Left lobe of liver (tissue), 2 donors: ENCODE data around the gene SLC26A1. TPM values are rescaled to one million over a fixed set of nuclear protein-coding genes. Genes with fewer than 3 reads are reported as not detected.
A peak's percentile ranks its signal among the peaks of the same experiment; 100 is the strongest.

ENCODE experiments used
- ATAC-seq: fragments of 200-7000 bp; cut with Tn5 transposase; one replicate; pipeline ENCODE4 v1.9.1; 2020; ENCODE audit warnings: mild to moderate bottlenecking, moderate library complexity
- DNase-seq: peaks from one replicate; pipeline ENCODE4 v3.0.0-alpha.2; 2020; ENCODE audit warnings: low spot score
- total RNA-seq: library from RNA; stranded (reverse); gene quantifications from one replicate; pipeline ENCODE4 v1.2.1, GENCODE V29; 2021
- donor health status: DM: no; HTN: no; CAD: no; lungs with moderate emphysema.
- donor health status: DM: no; HTN: yes; CAD: no.

SLC26A1 gene, protein sequence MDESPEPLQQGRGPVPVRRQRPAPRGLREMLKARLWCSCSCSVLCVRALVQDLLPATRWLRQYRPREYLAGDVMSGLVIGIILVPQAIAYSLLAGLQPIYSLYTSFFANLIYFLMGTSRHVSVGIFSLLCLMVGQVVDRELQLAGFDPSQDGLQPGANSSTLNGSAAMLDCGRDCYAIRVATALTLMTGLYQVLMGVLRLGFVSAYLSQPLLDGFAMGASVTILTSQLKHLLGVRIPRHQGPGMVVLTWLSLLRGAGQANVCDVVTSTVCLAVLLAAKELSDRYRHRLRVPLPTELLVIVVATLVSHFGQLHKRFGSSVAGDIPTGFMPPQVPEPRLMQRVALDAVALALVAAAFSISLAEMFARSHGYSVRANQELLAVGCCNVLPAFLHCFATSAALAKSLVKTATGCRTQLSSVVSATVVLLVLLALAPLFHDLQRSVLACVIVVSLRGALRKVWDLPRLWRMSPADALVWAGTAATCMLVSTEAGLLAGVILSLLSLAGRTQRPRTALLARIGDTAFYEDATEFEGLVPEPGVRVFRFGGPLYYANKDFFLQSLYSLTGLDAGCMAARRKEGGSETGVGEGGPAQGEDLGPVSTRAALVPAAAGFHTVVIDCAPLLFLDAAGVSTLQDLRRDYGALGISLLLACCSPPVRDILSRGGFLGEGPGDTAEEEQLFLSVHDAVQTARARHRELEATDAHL
- 40.6 TPM for total RNA-seq

DNA sequence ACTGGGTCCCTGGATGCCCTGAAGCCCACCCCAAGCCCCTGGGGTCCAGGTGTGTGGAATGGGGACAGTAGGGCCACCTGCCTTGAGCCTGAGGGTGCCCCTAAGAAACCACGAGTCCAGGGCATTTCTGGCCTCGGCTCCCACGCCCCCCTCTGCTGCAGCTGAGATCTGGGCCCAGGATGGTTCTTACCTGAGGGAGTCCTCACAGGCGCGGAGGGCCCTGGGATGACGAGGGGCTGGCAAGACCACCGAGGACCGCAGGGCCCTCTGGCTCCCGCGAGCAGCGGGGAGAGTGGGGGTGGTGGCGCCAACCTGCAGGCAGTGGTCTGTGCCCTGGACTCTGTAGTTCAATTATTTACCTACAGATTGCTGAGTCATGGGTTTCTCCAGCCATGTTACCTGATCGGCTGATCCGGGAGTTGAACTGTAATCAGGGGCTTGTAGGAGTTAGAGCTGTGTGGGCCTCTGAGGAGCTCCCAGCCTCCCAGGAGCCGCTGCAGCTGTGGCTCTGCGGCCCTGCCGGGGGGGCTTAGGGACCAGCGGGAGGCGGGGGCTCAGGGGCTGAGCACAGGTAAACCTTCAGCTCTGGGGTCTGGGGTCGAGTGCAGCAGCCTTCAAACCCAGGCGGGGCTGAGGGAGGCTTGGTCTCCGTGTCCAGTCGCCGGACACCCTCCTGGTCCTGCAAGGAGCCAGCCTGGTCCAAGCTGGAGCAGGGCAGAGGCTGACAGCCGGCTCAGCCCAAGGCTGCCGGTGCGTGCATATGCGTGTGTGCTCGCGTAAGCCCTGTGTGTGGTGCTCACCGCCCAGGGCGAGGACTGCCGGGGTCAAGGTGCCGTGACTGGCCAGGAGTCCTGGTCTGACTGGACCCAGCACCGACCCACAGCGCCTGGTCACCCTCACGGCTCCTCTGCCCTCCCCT, at the start of gene SLC26A1:
Gene SLC26A1 (minus strand): TSS at position 294 of the 919 bp plus-strand sequence. CDS start 1,701 bp downstream, outside the sequence.
- peak; percentile 89 for DNase-seq
- ATAC-seq = peak; percentile 63

DNA sequence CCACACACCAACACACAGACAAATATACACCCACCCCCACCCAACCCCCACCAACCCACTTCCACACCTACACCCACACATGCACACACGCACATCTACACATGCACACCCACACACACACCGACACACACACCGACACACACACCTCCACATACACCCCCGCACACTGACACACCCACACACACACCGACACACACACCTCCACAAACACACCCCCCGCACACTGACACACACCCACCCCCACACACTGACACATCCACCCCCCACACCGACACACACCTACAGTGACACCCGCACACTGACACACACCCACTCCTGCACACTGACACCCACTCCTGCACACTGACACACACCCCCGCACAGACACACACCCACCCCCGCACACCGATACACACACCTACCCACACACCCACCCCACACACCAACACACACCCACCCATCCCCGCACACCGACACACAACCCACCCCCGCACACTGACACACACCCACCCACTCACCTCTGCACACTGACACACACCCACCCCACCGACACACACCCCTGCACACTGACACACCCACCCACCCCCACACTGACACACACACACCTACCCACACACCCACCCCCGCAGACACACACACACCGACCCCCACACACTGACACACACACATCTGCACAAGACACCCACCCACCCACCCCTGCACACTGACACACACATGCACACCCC, 49.3 kb upstream of the SLC26A1 start:
- ATAC-seq (no peak), DNase-seq (no peak)

DNA sequence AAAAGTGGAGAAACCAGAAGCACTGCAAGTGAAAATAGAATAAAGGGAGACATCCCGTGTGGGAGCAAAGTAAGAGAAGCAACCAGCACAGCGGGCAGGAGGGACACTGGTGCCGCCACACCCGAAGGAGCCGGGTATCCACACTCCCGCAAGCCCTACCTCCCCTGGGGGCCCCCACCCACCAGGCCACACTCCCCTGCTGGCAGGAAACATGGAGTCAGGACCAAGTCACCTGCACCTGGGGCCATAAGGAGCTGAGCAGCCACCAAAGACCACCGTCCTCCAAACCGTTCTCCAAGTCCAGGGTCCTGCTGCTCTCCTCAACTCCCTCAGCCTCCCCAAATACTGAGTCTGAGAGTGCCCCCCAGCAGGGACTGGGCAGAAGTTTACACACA, 48.7 kb upstream of the SLC26A1 start:
- DNase-seq (no peak), ATAC-seq (no peak)

DNA sequence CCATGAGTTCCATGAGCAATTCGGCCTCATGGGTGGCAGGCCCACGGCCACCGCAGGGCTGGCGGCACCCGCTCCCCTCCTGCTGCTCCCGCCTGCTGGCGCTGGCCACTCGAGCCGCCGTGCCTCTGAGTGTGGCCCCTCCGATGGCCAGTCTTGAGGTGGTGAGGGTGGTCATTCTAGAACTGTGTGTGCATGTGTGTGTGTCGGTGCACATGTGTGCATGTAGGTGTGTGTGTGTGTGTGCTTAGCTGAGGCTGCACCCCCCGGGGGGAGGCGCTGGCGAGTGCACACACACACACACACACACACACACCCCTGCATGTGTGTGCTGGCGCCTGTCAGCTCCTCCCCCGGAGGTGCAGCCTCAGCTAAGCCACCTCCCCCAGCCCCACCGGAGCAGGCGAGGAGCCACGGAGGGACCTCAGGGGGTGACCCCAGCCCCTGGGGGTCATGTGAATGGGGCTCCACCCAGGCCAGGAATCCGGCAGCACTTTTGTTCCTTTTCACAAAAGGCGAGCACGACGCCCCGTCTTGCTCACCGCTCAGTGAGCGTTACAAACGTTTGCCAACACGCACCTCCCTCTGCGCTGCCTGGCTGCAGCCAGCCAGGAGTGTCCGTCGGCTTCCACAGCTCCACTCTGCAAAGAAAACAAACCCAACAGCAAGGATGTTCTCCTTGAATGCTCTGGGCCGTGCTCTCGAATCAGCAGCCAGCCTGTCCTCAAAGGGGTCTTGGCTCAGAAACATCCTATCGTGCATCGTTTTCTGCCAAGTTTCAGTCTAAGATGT, 48.1 kb upstream of the SLC26A1 start:
- no peak for DNase-seq
- ATAC-seq = no peak

DNA sequence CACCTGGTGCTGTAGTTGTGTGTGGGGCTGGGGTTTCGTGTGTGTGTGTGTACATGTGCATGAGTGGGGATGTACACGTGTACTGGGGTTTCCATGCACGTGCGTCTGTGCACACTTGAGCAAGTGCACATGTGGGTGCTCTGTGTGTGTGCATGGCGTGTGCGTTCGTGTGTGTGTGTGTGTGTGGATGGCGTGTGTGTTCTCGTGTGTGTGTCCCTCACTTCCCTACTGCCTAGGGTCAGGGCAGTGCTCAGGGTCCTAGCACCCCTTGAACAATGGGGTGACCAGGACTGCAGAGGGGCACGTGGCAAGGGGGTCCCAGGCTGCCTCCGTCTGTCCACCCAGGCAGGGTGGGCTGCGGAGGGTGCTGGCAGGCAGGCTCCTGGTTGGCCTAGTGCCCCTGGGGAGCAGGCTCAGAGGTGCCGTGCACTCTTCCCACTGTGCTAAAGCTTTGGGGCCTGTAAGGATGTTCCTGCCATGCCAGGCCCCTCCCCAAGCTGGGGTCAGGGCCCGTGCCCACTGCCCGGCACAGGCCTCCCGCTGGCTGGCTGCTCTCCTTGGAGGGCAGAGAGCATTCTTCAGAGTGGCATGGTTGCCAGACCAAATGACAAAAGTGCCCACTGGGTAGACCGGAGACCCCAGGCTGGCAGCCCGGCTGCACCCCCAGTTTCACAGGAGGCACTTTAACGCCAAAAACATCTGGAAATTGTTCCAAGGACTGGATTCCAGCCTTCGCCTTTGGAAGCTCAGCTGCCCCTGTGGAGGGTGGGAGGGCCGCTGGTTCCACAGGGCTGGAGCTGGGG, 47.3 kb upstream of the SLC26A1 start:
- no peak for ATAC-seq

DNA sequence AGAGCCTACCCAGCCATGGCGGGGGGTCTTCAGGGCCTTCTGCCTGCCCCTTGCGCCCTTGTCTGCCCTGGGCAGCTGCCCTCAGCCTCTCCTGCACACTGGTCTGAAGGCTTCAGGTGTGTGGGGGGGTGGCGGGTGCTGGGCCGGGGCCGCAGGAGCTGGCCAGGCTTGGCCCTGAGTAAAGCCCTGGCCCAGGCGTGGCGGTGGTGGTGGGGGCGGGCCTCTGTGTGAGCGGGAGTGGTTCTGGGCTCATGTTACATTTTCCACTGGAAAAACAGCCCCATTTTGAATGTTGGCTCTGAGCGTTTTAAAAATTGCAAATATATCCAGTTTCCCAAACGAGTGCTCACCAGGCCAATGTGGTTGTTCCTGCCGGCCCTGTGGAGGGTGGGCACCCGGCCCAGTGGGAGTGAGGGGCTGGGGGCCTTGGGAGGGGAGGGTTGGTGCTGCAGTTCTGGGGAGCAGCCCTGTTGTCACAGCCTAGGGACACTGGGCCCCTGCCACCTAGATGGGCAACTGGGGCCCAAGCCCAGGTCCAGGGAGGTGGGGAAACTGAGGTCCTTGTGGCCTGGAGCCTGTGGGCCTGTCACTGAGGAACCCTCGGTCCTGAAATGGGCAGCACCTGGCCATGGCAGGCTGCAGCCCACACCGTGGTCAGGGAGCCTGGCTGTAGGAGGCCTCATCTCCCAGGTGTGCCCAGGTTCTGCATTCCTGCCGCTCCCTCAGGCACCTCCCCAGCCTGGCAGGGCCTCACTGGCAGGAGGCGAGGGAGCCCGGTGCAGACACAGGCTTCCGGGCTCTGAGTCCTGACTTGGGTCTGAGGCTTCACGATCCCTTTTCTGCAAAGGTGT, 46.5 kb upstream of the SLC26A1 start:
- peak; percentile 14 for ATAC-seq
- DNase-seq = no peak

More for the DNA sequence above, 47.3 kb upstream of the SLC26A1 start:
- no peak for DNase-seq

DNA sequence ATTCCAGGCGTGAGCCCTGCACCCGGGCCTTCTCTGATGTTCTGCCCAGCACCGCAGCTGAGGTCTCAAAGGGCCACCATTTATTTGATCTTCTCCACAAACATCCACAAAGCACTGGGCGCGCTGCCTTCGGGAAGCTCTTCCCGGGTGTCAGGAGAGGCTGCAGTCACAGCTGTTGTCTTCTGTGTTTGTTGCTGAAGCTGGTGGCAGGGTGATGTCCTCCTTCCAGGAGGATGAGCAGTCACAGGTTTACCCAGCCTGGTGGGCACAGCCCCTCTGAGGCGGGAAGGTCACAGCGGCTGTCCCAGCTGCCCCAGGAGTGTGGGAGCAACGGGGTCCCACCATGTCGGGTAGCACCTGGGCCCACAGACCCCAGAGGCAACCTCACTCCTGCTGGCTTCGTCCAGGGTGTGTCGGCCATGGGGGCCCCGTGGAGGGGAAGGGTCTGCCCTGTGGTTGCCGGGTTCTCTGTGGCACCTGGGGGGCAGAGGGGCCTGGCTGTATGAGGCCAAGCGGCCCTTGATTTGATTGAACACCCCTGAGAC, 45.8 kb upstream of the SLC26A1 start:
- no peak for DNase-seq

DNA sequence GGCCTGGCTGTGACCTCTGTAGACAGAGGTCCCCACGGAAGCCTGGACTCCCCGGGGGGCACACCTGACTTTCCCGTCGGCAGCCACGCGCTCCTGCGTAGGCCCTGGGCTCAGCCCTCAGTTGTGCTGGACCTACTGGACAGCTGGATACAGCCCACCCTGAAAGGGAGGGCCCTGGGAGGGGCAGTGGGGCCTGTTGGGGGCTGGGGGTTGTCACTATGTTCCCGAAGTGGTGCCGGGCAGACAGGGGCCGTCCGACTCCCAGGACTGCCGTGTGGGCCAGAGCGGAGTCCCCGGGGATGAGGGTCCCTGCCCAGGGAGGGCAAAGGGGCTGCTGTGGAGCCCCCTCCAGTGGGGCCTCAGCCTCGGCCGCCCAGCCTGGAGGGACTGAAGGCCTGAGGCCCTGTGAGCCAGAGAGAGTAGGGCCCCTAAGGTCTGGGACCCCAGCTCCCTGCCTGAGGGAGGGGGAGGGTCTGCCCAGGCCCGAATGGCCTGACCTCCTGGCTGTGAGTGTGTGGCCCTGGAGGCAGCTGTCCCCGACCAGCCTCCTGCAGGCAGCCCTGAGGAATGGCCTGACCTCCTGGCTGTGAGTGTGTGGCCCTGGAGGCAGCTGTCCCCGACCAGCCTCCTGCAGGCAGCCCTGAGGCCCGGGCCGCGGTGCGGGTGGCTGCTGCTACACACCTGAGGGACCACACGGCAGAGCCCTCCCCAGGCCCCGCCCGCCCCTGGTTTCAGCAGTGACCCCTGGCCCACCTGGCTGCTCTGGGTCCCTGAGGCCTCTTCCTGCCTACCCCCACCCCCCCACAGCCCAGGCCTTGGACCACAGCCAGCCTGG, 44.0 kb upstream of the SLC26A1 start:
- DNase-seq (no peak), ATAC-seq (no peak)

More for the DNA sequence above, 45.8 kb upstream of the SLC26A1 start:
- peak; percentile 48 for ATAC-seq

DNA sequence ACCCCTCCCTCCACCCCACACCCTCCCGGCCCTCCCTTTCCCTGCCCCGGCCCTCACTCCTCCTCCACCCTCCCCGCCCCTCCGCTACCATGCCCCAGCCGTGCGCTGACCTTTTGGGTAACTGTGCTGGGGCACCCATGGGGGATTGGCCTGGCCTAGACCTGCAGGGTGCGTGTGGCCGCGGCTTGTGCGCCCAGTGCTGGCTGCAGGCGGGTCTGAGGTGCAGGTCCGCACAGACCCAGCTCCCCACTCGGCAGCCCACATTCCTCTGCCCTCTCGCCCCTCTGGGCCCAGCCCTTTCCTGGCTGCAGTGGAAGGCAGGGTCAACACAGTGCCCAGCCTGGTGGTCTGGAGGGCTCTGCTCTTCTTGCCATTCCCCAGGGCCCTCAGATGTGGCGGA, 42.9 kb upstream of the SLC26A1 start:
- no peak for ATAC-seq

DNA sequence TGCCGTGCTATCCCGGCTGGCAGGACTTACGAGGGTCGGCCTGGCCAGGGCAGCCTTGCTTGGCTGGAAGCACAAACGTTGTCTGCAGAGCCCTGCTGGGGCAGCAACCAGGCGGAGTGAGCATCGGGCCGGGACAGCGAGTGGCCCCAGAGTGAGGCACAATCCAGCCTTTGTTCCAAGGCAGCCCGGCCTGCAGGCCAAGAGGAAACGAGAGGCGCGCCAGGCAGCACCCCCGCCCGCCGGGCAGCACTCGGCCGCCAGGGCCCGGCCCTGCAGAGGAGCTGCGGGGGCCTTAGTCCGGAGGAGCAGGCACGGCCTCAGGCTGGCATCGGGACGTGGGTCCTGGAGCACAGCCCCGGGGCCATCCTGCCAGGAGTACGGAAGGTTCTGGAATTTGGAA, 42.3 kb upstream of the SLC26A1 start:
- ATAC-seq (no peak), DNase-seq (no peak)

More for the DNA sequence above, 42.9 kb upstream of the SLC26A1 start:
- DNase-seq = no peak

DNA sequence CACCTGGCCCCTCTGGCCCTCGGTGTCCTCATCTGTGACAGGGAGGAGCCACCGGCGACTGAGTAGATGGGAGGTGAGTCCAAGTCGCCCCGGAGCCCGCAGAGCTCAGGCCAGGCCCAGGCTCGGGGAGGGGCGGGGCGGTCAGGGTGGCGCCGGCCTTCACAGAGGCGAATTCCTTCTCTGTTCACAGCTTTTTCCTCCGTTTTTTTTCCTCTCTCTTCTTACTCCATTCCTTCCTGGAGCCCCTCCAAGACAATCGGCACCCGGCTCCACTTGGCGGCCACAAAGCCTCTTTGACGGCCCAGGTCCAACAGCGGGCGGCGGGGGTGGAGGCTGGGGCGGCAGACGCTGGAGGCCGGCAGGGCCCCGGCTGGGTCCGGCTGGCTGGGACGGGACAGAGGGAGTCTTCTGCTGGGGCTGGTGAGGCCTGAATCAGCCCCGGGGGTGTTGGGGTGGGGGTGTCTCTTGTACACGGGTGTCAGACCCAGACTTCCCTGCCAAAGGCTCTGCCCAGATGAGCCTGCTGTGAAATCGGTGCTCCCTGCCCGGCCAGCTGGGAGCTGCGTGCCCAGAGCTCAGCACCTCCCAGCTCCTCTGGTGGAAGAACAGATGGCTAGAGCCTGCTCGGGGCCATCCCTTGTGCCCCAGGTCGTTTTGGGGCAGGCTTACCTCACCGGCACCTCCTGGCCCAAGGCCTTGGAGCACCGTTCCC, 40.8 kb upstream of the SLC26A1 start:
- DNase-seq = no peak
- ATAC-seq = no peak

DNA sequence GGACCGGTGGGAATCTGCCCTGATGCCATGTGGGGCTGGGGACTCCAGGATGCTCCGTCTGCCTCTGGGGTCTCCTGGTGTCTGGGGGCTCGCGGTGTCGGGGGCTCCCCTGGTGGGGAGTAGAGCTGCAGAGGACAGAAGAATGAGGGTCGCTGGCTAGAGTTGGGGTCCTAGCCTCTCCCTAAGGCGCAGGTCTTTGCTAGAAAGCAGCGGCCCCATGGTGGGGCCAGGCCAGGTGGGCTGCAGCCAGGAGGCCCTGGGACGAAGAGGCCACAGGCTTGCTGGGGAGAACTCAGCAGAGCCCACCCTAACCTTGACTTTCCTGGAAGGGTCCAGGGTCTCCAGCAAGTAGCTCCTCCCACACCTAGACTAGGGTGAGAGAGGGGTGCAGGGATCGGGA, 39.7 kb upstream of the SLC26A1 start:
- DNase-seq (no peak), ATAC-seq (no peak)

DNA sequence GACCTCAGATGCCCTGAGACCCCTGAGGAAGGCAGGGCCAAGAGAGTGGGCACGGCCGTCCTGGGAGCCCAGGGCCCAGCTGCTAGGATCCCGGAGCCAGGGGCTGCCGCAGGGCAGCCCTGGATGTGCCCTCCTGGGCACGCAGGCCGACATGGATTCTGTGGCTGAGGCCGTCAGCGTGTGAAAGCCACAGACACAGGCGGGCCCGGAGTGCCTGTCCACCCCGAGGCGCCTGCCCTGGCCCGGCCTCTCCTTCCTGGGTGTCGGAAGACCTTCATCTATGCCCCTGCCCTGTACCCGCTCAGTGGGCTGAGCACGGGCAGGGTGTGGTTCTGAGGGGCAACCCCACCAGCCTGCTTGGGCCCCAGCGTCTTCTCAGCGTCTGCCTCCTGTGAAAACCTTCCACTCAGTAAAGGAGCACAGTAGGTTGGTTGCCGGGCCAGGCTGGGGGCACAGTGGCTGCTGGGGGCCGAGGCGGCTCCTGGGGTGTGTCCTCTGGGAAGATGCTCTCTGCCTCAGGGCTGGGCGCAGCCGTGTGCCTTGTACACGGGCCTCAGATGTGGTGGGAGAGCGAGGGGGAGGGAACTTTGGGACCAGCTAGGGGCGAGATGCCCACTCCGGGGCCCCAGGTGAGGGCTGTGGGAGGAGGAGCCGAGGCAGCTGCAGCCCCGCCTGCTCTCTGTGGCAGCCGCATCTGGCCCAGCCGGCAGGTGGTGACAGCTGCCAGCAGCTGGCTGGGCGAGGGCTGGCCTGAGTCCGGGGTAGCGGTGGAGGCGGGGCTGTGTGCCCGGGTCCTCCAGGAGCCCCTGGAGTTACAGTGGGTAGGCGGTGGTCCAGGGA, 39.0 kb upstream of the SLC26A1 start:
- ATAC-seq (no peak), DNase-seq (no peak)

DNA sequence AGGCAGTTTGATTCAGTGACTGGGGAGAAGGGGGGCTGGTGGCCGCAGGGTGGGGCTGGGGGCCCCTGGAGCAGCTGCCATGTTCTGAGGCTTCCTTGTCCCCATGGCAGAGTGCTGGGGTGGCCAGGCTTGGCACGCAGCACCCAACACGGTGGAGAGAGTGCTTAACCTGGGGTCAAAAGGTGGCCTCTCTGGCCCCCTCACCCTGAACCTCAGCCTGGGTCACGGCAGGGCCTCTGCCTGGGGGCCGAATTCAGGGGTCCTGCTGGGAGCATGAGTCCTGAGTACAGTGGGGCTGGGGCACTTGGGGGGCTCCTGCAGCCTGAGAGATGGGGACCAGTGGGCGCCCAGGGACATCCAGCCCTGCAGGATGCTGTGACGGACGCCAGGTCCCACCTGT, 38.1 kb upstream of the SLC26A1 start:
- no peak for ATAC-seq
- DNase-seq = no peak

DNA sequence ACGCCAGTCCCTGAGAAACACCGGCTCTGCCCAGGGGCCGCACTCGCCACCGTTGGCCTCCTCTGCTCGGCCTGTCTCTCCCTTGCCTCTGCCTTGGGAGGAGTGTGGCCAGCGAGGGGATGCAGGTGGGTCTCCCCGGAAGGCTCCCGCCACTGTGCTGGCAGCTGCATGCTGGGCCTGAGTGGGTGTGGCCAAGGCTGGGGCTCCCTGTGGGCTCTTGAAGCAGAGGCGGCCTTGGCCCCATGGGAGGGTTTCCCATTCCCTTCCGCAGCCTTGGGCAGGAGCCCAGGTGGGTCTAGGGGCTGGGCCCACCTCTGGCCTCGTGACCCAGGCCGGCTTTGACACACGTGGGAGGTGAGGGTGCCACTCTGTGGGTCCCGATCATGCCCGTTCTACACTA, 37.4 kb upstream of the SLC26A1 start:
- DNase-seq = no peak
- ATAC-seq = no peak
